Trophoblast cell (in vitro differentiated cells and primary cell): ENCODE results near the gene GALNT16.

Source experiments
- DNase-seq, 2 donors: peaks; one replicate each; pipeline ENCODE4 v3.0.0-alpha.2; 2016
- H2AFZ ChIP-seq: 2 replicates; pipeline ENCODE4 v1.6.1; 2013; ENCODE audit warnings: low read length, moderate library complexity, mild to moderate bottlenecking; ENCODE audit not compliant: insufficient read depth, poor library complexity
- H2AK5ac ChIP-seq: 2 replicates; pipeline ENCODE4 v1.6.1; 2013; ENCODE audit warnings: mild to moderate bottlenecking, low read length
- H2BK120ac ChIP-seq: 2 replicates; pipeline ENCODE4 v1.6.1; 2013; ENCODE audit warnings: low read length, mild to moderate bottlenecking, moderate library complexity; ENCODE audit not compliant: insufficient read depth, poor library complexity
- H2BK12ac ChIP-seq: 2 replicates; pipeline ENCODE4 v1.6.1; 2013; ENCODE audit warnings: mild to moderate bottlenecking, low read length, moderate library complexity
- H2BK5ac ChIP-seq: 2 replicates; pipeline ENCODE4 v1.6.1; 2013; ENCODE audit warnings: low read length, low read depth, moderate library complexity, mild to moderate bottlenecking; ENCODE audit not compliant: poor library complexity
- H3K14ac ChIP-seq: 2 replicates; pipeline ENCODE4 v1.6.1; 2013; ENCODE audit warnings: mild to moderate bottlenecking, low read length
- H3K18ac ChIP-seq: 2 replicates; pipeline ENCODE4 v1.6.1; 2013; ENCODE audit warnings: mild to moderate bottlenecking, low read length
- H3K23ac ChIP-seq: 2 replicates; pipeline ENCODE4 v1.6.1; 2013; ENCODE audit warnings: low read length
- H3K27ac ChIP-seq: 2 replicates; pipeline ENCODE4 v1.5.1; 2013; ENCODE audit warnings: low read depth, mild to moderate bottlenecking, inconsistent platforms, low read length, moderate library complexity
- H3K27me3 ChIP-seq: 2 replicates; pipeline ENCODE4 v1.6.1; 2013; ENCODE audit warnings: inconsistent platforms, mild to moderate bottlenecking, low read length, moderate library complexity; ENCODE audit not compliant: insufficient read depth
- H3K36me3 ChIP-seq, 2 experiments: 1 replicate in 1 of 2; 2 replicates in 1 of 2; pipeline ENCODE4 v1.6.1; 2013; ENCODE audit warnings: low read length in 2 of 2, mild to moderate bottlenecking in 2 of 2, moderate library complexity in 1 of 2; ENCODE audit not compliant: insufficient read depth in 2 of 2, control insufficient read depth in 1 of 2
- H3K4ac ChIP-seq: 2 replicates; pipeline ENCODE4 v1.6.1; 2013; ENCODE audit warnings: low read depth, mild to moderate bottlenecking, low read length, moderate library complexity
- H3K4me1 ChIP-seq, 2 experiments: 1 replicate in 1 of 2; 2 replicates in 1 of 2; pipeline ENCODE4 v1.6.1; 2013; ENCODE audit warnings: low read length in 2 of 2, mild to moderate bottlenecking in 2 of 2, moderate library complexity in 1 of 2; ENCODE audit not compliant: insufficient read depth in 2 of 2, control insufficient read depth in 1 of 2
- H3K4me2 ChIP-seq: 2 replicates; pipeline ENCODE4 v1.6.1; 2013; ENCODE audit warnings: inconsistent platforms, mild to moderate bottlenecking, low read length, moderate library complexity
- H3K4me3 ChIP-seq: 2 replicates; pipeline ENCODE4 v1.5.1; 2013; ENCODE audit warnings: mild to moderate bottlenecking, low read depth, low read length, inconsistent platforms
- H3K79me1 ChIP-seq: one replicate; pipeline ENCODE4 v1.6.1; 2013; ENCODE audit warnings: low read length
- H3K79me2 ChIP-seq: 2 replicates; pipeline ENCODE4 v1.6.1; 2013; ENCODE audit warnings: low read length, mild to moderate bottlenecking; ENCODE audit not compliant: control insufficient read depth, insufficient read depth, poor library complexity
- H3K9ac ChIP-seq: 2 replicates; pipeline ENCODE4 v1.6.1; 2013; ENCODE audit warnings: mild to moderate bottlenecking, low read length
- H3K9me3 ChIP-seq: 2 replicates; pipeline ENCODE4 v1.6.1; 2013; ENCODE audit warnings: low read depth, mild to moderate bottlenecking, control low read depth, inconsistent platforms, low read length; ENCODE audit not compliant: insufficient read depth
- H4K12ac ChIP-seq: 2 replicates; pipeline ENCODE4 v1.6.1; 2013; ENCODE audit warnings: low read depth, mild to moderate bottlenecking, low read length, moderate library complexity
- H4K8ac ChIP-seq: 2 replicates; pipeline ENCODE4 v1.6.1; 2013; ENCODE audit warnings: low read depth, mild to moderate bottlenecking, low read length, moderate library complexity
- H4K91ac ChIP-seq: one replicate; pipeline ENCODE4 v1.6.1; 2013; ENCODE audit warnings: low read depth, mild to moderate bottlenecking, low read length, moderate library complexity
- WGBS: extraction: QIAGEN DNeasy Blood & Tissue Kit; methylation state at CpG from one replicate; pipeline ENCODE4 v1.1.7; 2013; ENCODE audit warnings: missing lambda C conversion rate; ENCODE audit not compliant: insufficient read length, insufficient coverage; ENCODE audit errors: extremely low coverage; 5-methylcytosine and 5-hydroxymethylcytosine counted together

Gene GALNT16

DNA sequence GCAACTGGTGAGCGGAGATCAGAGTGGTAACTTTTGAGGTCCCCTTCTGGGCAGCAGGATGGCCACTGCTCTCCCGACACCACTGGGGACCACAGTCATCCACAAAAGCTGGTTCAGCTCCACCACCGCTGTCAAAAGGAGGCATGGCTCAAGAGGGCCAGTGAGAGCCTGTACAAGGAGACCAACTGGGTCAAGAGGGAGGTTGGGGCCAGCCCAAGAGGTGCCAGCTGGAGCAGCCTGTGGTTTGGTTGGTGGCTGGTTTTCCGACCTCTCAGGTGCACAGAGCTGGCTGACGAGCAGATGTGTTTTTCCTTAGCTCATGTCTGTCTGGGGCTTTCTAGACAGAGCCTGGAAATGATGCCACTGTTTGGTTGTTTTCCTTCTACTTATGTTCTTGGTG, 78.0 kb downstream of the GALNT16 start:
- Histone ChIP-seq H3K79me2 (no peaks in the 10 kb centered on the region), H3K4ac (no peak overlapping the region), H4K8ac (no peak overlapping the region), H4K91ac (no peak overlapping the region), H3K9me3 (no peaks in the 10 kb centered on the region), H3K4me1 (peaks cover 21 to 24% of the 10 kb centered on the region in 2 experiments), H3K18ac (no peak overlapping the region), H2BK5ac (no peak overlapping the region), H3K27me3 (no peaks in the 10 kb centered on the region), H3K9ac (no peak overlapping the region), H3K23ac (no peak overlapping the region), H3K4me2 (no peak overlapping the region), H2AFZ (no peak overlapping the region), H3K27ac (no peak overlapping the region), H3K36me3 (no peaks in the 10 kb centered on the region), H2BK120ac (no peak overlapping the region), H2AK5ac (no peak overlapping the region), H3K79me1 (peaks cover 2% of the 10 kb centered on the region), H3K14ac (no peak overlapping the region), H2BK12ac (no peak overlapping the region), H3K4me3 (no peak overlapping the region), H4K12ac (no peak overlapping the region)
- DNase-seq: no peak
- no CpG with 5 or more reads among the region's 5 CpGs for whole genome bisulfite sequencing

DNA sequence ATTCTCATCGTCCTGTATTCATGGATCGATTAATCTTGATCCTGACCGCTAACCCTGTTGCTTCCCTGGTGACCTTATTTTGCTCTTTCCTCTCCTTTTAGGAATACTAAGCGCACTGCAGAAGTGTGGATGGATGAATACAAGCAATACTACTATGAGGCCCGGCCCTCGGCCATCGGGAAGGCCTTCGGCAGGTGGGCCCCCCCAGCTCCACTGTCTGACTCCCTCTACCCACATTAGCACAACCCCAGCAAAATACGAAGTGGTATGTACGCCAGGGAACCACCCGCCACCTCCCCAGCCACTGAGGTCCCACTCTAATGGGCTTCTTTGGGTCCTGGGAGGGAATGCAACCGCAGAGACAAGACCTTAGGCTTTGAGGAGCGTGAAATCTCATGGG, 79.5 kb downstream of the GALNT16 start:
- Histone ChIP-seq H2AFZ (no peak overlapping the region), H3K4ac (no peak overlapping the region), H3K4me3 (no peak overlapping the region), H3K4me1 (peaks cover 17 to 20% of the 10 kb centered on the region in 2 experiments), H2BK5ac (no peak overlapping the region), H3K79me2 (no peaks in the 10 kb centered on the region), H2BK120ac (no peak overlapping the region), H4K8ac (no peak overlapping the region), H4K91ac (no peak overlapping the region), H3K14ac (no peak overlapping the region), H4K12ac (no peak overlapping the region), H3K9me3 (no peaks in the 10 kb centered on the region), H3K27me3 (no peaks in the 10 kb centered on the region), H3K9ac (no peak overlapping the region), H2BK12ac (no peak overlapping the region), H3K23ac (no peak overlapping the region), H3K4me2 (no peak overlapping the region), H3K36me3 (no peaks in the 10 kb centered on the region), H2AK5ac (no peak overlapping the region), H3K27ac (no peak overlapping the region), H3K79me1 (peaks cover 2% of the 10 kb centered on the region), H3K18ac (no peak overlapping the region)
- no CpG with 5 or more reads among the region's 13 CpGs for WGBS
- no peak for DNase-seq

DNA sequence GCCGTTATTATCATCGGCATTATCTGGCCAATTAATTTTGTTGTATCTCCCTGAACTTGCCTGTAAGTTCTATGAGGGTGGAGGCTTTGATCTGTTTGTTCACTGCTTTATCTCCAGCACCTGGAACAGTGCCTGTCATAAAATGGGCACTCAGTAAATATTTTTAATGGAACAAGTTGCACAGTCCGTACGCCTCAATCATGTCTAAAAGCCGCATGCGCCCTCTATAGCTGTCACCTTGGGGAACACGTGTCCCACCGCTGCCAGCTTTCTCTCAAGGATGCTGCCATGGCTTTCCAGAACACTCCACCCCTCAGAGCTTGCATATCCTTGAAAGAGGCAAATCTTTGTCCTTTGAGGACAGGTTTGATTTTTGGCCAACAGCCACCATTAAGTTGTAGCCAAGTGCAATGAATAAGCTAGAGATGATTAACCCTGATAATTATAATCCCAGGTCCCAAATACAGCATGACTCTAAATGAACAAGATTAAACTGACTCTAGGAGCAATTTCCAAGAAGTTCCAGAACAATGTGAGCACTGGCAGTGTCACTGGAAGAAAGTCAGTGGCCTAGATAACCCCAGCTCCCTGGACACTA, 83.1 kb downstream of the GALNT16 start:
- Histone ChIP-seq H2BK12ac (no peak overlapping the region), H3K27ac (no peak overlapping the region), H2AFZ (no peak overlapping the region), H3K4me1 (peaks cover 7 to 16% of the 10 kb centered on the region in 2 experiments), H2AK5ac (no peak overlapping the region), H3K79me2 (no peaks in the 10 kb centered on the region), H3K79me1 (no peaks in the 10 kb centered on the region), H3K9ac (no peak overlapping the region), H4K8ac (no peak overlapping the region), H4K12ac (no peak overlapping the region), H3K14ac (no peak overlapping the region), H3K27me3 (no peaks in the 10 kb centered on the region), H2BK5ac (no peak overlapping the region), H3K4me2 (no peak overlapping the region), H3K18ac (no peak overlapping the region), H3K23ac (no peak overlapping the region), H2BK120ac (no peak overlapping the region), H3K36me3 (no peaks in the 10 kb centered on the region), H3K9me3 (no peaks in the 10 kb centered on the region), H3K4me3 (no peak overlapping the region), H3K4ac (no peak overlapping the region), H4K91ac (no peak overlapping the region)
- no CpG with 5 or more reads among the region's 8 CpGs for WGBS
- DNase-seq: no peak

DNA sequence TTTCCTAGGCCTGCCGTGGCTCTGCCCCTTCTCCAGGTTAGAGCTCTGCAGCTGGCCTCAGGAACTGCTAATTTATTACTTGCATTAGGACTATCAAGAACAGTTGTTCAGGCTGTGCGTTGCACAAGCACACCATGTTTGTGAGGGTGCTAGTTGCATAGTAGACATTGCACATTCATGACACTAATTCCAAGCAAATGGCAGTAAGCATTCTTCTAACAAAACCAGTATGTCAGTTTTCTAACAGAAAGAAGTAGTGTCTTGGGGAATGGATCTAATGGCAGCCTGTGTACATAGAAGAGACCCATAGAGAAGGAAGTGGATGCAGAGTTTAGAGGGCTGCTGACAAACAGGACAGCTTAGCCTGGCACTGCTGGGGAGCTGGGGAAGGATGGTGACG, 84.2 kb downstream of the GALNT16 start:
- Histone ChIP-seq H3K4ac (no peak overlapping the region), H3K36me3 (no peaks in the 10 kb centered on the region), H3K23ac (no peak overlapping the region), H2BK5ac (no peak overlapping the region), H3K18ac (no peak overlapping the region), H4K12ac (no peak overlapping the region), H3K79me2 (no peaks in the 10 kb centered on the region), H3K9ac (no peak overlapping the region), H2BK120ac (no peak overlapping the region), H4K91ac (no peak overlapping the region), H2AFZ (no peak overlapping the region), H3K14ac (no peak overlapping the region), H4K8ac (no peak overlapping the region), H3K9me3 (no peaks in the 10 kb centered on the region), H3K27me3 (no peaks in the 10 kb centered on the region), H3K4me2 (no peak overlapping the region), H2AK5ac (no peak overlapping the region), H3K79me1 (no peaks in the 10 kb centered on the region), H3K4me3 (no peak overlapping the region), H2BK12ac (no peak overlapping the region), H3K4me1 (peaks cover 7 to 16% of the 10 kb centered on the region in 2 experiments), H3K27ac (no peak overlapping the region)
- peak; percentile 41 to 66 for DNase-seq
- WGBS: no CpG with 5 or more reads among the region's 3 CpGs
